Fibroblast of gingiva (primary cell): ENCODE data around the gene RNF169.
"Not testable (repeated sequence)": the region's sequence is repeated elsewhere in the genome, so short reads cannot be mapped to it uniquely, and the experiment has no call there.

ENCODE experiments used
- DNase-seq: peaks from one replicate; pipeline ENCODE4 v3.0.0-alpha.2; 2011; ENCODE audit warnings: low read depth

RNF169 gene

DNA sequence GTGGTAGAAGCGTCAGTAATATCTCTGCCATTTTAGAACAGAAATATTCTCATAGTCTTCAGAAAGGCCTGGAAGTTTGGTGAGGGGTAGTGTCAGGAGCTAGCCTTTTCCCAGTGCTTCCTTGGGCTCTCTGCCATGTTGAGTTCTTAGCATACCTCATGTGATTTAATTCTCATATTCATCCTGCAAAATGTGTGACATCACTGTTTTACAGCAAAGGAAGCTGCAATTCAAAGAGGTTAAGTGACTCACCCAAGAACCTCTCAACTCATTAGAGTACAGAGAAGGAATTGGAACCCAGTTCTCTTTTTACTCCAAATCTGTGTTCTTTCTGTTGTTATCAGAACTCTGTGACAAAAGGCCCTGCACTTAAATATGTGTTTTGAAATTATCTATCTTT lies 72.1 kb downstream of the RNF169 start:
- peak; percentile 82 for DNase-seq

DNA sequence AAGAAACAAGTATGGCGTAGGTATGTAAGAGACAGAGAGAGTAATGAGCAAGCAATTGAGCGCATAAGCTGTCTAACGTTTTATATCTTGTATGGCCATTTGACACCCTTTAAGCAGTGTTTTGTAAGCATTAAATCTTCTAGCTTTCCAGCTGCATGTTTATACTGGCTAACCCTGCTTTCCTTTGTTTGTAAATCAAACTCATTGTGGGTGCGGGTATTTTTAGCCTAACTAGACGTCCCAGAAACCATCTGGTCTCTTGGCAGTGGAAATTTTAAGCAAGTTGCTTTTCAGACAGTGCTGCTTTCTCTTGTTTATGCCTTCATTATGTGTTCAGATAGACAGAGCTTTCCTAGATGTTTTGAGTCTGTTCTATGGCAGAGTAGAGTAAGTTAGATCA lies 73.5 kb downstream of the RNF169 start:
- peak; percentile 89 for DNase-seq

DNA sequence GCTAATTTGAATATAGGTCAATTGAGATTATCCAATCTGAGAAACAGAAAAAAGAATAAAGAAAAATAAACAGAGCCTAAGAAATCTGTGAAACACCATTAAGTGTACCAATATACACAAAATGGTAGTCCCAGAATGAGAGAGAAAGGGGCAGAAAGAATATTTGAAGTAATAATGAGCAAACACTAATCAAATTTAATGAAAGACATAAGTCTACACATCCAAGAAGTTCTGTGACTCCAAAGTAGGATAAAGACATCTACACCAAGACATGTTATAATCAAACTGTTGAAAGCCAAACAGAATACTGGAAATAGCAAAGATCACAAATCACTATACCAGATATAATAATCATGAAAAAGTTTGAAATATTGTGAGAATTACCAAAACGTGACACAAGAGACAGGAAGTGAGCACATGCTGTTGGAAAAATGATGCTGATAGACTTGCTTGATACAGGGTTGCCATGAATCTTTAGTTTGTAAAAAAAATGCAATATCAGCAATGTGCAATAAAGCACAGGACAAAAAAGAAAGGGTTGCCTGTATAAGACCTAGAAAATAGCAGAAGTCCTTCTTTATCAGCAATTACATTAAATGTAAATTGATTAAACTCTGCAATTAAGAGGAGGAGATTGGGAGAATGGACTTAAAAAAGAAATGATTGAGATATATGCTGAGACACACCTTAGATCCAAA lies 75.8 kb downstream of the RNF169 start:
- DNase-seq: no peak

DNA sequence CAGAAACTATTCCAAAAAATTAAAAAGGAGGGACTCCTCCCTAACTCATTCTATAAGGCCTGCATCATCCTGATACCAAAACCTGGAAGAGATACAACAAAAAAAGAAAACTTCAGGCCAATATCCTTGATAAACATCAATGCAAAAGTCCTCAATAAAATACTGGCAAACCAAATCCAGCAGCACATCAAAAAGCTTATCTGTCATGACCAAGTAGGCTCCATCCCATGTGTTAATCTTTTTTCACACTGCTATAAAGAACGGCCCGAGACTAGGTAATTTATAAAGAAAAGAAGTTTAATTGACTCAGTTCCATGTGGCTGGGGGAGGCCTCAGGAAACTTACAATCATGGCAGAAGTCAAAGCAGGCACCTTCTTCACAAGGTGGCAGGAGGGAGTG lies 76.9 kb downstream of the RNF169 start:
- DNase-seq: not testable (repeated sequence)

DNA sequence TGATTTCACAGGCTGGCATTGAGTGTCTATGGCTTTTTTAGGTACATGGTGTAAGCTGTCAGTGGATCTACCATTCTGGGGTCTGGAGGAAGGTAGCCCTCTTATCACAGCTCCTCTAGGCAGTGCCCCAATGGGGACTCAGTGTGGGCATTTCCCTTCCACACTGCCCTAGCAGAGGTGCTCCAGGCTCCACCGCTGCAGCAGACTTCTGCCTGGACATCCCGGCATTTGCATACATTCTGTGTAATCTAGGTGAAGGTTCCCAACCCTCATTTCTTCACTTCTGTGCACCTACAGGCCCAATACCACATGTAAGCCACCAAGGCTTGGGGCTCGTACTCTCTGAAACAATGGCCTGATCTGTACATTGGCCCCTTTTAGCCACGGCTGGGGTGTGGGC lies 78.3 kb downstream of the RNF169 start:
- DNase-seq: no peak

DNA sequence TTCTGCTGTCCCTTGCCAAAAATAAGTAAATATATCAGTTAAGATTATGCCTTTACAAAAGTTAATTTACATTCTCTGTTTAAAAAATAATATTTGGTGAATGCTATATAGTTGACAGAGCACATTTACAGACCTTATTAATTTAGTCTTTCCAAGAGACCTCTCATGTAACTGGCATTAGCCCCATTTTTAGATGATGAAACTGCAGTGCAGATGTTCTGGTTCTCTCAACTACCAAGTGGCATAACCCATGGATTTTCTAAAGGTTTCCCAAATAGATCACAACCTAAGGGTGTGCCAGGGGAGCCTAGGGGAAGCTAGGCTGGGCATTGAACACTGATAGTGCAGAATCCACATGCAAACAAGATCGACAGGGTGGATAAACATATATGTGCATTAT lies 88.5 kb downstream of the RNF169 start:
- DNase-seq: peak; percentile 66

DNA sequence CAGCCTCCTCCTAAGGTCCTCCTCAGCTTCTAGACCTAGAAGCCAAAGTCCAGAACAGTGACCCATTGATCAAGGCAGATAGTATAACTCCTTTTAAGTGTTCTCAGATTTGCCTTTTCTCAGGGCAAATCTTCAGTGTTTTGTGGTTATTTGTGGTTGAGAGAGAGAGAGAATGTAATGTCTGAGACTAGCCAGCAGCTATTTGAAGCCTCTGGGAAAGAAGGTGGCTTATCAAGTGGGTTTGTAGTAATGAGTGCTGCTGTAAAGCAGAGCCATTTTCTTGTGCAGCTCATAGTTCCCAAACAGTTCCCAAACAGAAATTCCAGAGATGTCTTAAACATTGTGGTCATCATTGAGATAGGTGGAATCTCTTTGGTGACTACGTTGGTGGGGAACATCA lies 89.5 kb downstream of the RNF169 start:
- no peak for DNase-seq

DNA sequence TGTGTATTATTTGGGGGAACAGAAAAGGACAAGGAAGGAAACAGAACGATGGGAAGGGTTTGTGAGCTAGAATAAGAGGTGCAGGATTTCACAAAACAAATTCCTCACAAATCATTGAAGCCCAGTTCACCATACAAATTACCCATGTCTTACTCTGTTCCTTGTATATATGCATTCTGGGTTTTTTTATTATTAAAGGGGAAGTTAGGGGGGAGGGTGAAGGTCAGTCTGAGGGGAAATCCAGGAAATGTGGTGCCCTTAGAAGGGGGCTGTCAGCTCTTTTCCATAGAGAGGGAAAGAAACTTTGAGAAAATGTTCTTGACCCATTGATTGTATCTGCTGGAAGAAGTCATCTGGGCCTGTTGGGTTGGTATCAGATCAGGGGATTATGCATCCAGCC lies 90.8 kb downstream of the RNF169 start:
- no peak for DNase-seq

DNA sequence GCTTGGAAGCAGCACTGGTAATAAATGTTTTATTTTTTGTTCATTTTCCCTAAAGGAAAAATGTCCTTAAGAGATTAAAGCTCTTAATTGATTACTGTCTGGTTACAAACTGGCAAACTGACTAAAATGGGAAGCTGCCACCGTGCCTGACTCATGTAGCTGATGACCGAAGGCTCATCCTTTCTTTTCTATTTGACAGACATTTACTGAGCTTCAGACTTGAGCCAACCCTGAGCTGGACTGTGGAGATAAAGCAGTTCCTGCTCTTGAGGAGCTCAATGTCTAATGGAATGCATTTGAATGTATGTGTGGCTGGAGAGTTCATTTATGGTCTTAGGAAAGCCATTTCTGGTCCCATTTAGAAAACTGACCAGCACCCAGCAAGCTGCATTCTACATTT lies 91.3 kb downstream of the RNF169 start:
- no peak for DNase-seq

DNA sequence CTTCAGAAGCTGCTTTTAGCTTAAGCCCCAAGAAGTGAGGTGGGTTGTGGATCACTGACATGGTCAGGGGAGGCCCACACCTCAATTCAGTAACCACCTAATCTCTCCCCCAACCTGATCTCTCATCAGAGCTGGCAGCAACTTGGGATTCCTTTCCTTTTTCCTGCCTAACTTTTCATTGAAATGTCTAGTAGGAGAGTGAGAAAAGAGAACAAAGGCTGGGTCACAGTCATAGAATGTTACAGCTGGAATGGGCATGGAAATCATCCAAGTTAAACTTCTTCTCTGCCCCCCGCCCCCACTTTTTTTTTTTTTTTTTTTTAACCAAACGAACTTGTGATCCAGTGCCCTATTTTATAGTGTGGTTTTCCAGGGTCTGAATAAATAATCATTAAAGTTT lies 91.8 kb downstream of the RNF169 start:
- DNase-seq: no peak

DNA sequence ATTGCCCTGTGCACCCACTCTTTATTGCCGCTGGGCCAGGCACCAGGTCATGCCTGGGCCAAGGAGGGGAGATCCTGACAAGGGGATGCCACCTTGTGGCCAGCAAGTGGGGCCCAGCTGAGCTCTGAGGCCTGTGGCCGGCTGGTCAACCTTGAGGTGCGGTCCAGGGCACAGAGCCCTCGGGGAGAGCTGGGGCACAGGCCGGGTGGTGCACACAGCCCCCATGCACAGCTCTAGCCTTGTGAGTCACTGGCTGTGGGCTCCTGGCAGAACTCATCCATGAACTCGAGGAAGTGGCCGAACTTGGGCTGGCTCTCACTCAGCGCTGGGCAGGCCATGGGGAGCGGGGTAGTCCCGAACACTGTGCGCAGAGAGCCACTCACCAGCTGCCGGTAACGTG lies 94.3 kb downstream of the RNF169 start:
- DNase-seq: no peak

DNA sequence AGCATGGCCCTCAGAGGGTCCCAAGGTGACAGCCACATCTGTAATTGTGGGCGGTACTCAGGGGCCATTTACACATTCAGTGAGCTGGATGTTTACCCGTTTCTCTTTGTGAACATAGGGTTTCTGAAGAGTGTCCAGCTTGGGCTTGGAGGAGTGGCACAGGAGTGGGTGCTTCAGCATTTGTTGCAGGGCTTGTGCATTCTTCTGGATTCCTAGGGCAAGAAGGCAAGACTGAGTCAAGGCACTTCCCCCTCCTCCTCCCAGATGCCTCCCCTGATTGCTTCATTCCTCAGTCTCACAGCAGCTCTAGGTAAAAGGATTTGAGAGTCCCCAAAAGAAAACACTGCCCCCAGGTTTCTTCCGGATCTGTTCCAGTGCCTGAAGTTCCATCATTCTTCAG lies 95.4 kb downstream of the RNF169 start:
- no peak for DNase-seq

DNA sequence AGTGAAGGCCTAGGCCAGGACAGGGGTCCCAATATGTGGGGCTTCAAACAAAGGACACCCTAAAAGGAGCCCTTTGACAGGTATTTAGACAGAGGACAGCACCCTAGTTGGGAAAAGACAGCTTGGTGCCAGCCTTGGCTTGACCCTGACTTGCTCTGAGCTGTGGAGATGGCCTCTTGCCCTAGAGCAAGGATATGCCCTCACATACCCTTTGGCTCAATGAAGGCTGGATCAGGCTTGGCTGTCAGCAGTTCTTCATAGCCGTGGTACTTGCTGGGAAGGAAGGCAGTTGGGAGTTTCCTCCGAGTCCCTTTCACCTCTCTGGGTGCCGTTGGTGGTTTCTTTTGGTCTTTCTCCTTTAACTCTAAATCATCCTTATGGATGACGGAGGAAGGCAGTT lies 96.2 kb downstream of the RNF169 start:
- no peak for DNase-seq

DNA sequence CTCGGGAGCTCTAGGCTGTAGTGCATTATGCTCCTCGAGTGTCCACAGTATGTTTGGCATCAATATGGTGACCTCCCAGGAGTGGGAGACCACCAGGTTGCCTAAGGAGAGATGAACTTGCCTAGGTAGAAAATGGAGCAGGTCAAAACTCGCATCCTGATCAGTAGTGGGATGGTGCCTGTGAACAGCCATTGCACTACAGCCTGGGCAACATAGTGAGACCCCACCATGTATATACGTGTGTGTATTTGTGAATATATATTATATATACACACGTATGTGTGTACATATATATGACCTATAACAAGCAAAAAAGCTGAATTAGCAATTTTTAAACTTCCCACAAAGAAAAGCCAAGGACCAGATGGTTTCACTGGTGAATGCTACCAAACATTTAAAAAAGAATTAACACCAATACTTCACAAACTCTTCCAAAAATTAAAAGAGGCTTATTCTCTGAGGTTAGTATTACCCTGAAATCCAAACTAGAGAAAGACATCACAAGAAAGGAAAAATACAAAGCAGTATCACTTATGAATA lies 97.4 kb downstream of the RNF169 start:
- DNase-seq: no peak

DNA sequence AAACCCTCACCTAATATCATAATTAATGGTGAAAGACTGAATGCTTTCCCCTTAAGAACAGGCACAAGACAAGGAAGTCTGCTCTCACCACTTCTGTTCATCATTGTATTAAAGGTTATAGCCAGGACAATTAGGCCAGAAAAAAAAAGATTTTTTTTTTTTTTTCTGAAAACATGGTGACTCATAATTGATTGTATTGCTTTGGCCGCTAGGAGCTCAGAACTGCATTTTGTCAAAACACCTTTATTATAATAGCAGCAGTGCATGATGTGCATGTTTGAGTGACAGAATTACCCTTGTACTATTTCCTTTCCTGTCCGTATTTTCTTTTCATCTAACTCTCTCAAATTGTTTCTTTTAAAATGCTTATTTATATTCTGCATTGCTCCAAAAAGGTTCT lies 98.1 kb downstream of the RNF169 start:
- DNase-seq: no peak

DNA sequence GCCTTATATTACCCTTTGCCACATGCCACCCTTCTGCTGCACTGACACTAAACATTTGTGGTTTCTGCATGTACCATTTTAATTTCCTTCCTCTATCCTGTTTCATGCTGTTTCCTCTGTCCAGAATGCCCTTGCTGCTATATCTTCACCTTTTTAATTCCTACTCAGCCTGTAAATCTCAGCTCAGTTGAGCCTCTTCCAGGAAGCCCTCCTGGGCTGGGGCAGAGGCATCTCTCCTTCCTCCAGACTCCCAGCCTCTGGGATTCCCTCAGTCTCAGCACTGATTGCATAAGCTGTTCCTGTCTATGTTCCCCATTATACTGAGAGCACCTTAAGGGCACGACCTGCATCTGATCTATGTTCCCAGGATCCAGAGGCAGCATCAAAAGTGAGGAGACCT lies 98.7 kb downstream of the RNF169 start:
- DNase-seq: no peak

DNA sequence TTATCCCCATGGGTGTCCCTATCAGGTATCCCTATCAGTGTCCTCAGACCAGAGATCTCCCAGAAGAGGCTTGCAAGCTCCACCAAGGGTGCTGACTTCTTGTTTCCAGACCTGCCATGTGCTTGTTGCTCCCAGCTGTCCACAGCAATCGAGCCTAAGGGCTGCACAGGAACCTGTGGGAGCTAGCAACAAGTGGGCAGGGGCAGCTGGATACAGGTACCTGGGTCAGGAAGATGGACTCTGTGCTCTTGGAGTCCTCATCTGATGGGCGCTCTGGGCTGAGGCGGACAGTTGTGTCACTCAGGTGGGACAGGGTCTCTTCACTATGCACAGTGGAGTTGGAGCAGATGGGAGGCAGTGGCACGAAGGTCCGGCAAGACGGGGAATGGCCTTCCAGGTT lies 99.2 kb downstream of the RNF169 start:
- DNase-seq: no peak

DNA sequence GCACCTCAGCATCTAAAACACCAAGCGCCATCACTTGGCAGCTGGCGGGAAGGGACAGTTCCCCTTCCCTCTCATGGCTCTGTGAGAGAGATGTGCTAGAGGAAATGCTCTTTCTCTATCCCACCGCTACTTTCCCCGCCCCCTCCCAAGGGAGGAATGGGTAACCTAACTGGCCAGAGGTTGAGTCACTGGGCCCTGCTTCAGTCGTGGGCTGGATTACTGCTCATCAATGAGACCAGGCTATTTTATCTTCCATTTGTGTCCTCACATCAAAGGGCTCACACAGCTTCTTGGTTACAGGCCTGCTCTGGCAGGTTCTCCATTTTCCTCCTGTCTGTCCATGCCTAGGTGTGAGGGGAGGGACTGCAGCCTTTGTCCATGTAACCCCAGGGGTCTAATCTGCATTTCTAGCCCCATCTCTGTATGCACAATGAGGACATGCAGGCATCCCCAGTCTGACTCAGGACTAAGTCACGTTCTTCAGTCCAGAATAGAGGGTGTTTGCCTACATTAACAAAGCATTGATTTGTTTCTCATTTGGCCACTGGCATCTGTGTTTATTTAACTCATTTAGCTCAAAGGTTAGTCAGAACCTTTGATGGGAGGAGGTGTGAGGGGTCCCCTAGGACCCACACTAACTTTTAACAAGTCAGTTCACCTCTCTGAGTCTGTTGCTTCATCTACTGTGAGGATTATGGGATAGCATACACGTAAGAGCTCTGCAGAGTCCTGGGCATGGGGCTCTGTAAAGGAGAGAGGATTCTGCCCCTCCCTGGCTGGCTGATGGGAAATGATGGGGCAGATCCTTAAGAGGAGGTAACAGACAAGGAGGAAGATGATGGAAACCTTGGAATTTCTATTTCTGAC lies 101.1 kb downstream of the RNF169 start:
- peak; percentile 61 for DNase-seq

DNA sequence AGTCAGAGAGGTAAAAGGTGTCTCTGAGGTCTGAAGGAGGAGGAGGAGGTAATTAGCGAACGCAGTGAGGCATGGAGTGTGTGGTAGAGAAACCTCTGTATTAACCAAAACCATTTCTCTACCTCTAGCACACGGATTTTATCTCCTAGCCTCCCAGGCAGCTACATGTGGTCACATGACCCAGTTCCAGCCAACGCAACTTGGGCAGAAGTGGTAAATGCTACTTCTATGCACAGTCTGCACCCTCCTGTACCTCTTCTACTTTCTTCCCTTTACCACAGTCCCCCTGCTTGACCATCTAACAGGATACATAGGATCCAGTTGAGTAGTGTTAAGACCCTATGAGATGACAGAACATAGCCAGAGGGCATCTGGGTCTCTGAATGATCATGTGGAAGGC lies 104.6 kb downstream of the RNF169 start:
- no peak for DNase-seq

DNA sequence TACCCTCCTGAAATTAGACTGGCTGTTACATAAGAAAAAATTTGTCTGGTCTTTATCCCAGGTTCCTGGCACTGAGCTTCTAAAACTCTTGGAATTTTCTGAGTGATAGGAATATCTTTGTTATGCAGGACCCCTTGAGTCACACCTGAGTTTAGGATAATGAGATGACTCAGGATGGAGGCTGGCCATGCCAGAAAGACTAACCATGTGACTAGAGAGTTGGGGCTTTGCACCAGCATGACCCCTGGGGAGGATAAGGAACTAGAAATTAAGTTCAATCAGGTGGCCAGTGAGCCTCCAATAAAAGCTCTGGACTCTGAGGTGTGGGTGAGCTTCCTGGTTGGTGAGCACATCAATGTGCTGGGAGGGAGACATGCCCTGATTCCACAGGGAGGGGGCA lies 112.1 kb downstream of the RNF169 start:
- no peak for DNase-seq

DNA sequence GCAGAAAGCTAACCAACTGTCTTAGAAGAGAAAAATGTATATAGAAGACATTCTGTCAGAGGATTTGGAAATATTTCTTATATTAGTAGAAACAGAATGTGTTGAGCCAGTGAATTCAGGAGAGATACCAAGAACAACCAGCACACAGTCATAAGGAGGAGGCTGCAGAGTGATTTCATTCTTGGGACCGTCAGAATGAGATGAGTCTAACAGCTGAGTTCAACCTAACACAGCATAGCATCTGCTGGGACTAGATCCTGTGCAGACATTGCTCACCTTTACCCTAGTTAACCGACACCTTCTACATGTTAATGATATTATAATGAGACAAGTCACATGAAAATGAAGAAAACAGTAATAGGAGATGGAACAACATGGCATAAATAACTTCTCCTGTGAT lies 114.8 kb downstream of the RNF169 start:
- no peak for DNase-seq

DNA sequence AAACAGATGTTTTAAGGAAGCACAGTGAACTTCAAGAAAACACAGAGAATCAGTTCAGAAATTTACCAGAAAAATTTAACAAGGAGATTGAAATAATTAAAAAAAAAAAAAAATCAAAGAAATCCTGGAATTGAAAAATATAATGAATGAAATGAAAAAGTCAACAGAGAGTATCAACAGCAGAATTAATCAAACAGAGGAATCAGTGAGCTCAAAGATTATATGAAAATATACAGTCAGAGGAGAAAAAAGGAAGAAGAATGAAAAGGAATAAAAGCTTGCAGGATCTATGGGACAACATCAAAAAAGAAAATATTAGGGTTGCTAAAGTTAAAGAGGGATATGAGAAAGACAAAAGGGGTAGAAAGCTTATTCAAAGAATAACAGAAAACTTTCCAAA lies 117.9 kb downstream of the RNF169 start:
- no peak for DNase-seq

DNA sequence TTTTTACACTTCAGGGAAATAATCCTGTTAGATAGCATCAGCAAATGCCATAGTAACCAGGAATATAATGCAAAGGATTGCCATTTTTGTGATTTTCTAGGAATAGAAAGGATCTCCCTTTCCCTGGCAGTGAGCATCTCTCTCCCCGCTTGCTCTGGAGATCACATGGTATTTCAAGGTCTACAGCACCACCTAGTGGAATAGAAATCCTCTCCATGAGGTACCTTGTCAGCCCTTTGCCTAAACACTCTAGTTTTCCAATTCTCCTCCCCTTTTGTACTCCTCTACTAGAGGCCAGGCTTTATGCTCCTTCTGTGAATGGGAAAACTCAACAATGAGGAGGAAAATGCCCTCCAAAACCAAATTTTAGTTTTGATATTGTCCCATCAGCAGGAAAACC lies 121.8 kb downstream of the RNF169 start:
- peak; percentile 38 for DNase-seq
